Psoas muscle (tissue), 8 donors: Measurements from ENCODE around the gene COL15A1. TPM values are rescaled to one million over a fixed set of nuclear protein-coding genes. Genes with fewer than 3 reads are reported as not detected.

ENCODE experiments used
- ATAC-seq, 4 donors: fragments of 200-7000 bp; cut with Tn5 transposase; one replicate each; pipeline ENCODE4 v1.9.1; 2020; ENCODE audit warnings: moderate library complexity in 3 of 4, mild to moderate bottlenecking in 2 of 4
- DNase-seq, 2 donors: peaks; one replicate each; pipeline ENCODE4 v3.0.0-alpha.2; 2020
- H3K27ac ChIP-seq: fragments of 200-600 bp; one replicate; pipeline ENCODE4 v1.8.0; 2022
- H3K27me3 ChIP-seq, 3 donors: fragments of 200-600 bp in 1 of 3; one replicate each; pipeline versions ENCODE4 v1.6.1 to v1.8.0; 2013 to 2022; ENCODE audit warnings: low read length in 2 of 3, mild to moderate bottlenecking in 2 of 3, moderate library complexity in 1 of 3; ENCODE audit not compliant: insufficient read depth in 3 of 3
- H3K36me3 ChIP-seq, 2 donors: fragments of 200-600 bp in 1 of 2; one replicate each; pipeline versions ENCODE4 v1.6.1 to v1.8.0; 2013 to 2022; ENCODE audit warnings: low read depth in 1 of 2, mild to moderate bottlenecking in 1 of 2, moderate library complexity in 1 of 2; ENCODE audit not compliant: insufficient read depth in 1 of 2
- H3K4me1 ChIP-seq: fragments of 200-600 bp; one replicate; pipeline ENCODE4 v1.8.0; 2022
- H3K4me3 ChIP-seq: fragments of 200-600 bp; one replicate; pipeline ENCODE4 v1.8.0; 2022; ENCODE audit warnings: mild to moderate bottlenecking
- H3K9me3 ChIP-seq: fragments of 200-600 bp; one replicate; pipeline ENCODE4 v1.8.0; 2022
- CTCF ChIP-seq: fragments of 200-600 bp; IDR thresholded peaks from one replicate; pipeline ENCODE4 v1.8.0; 2022; ENCODE audit warnings: antibody characterized with exemption
- WGBS, 3 donors: extraction: QIAGEN DNeasy Blood & Tissue Kit; methylation state at CpG; one replicate each; pipeline versions ENCODE4 v1.1.6 to v1.1.7; 2013; 5-methylcytosine and 5-hydroxymethylcytosine counted together
- intact Hi-C, 2 donors: fragments of 100-400 bp; cut with DNase I; formaldehyde crosslinking; loops; one replicate each; pipeline versions ENCODE4 v1.11.0 to v1.14.2; 2022
- polyA plus RNA-seq, 3 donors: library from polyadenylated mRNA; stranded (reverse); fragments of 200-250 nt; gene quantifications; one replicate each; pipeline ENCODE4 v1.2.3, GENCODE V29; 2013
- total RNA-seq, 4 donors: library from RNA; stranded (reverse); fragmentation: NEBNext Ultra II Directional in 2 of 4; extraction: Animal tissue kit (Norgen Biotek cat#: 25700) in 2 of 4; gene quantifications; one replicate each; pipeline versions ENCODE4 v1.2.1 to v1.2.4, GENCODE V29; 2021 to 2023
- donor health status: healthy with polysubstance abuse.
- donor health status: DM: no; HTN: no; CAD: no; lungs with moderate emphysema.
- donor health status: Bipolar disorder and iron deficiency.
- donor health status: healthy.
- donor health status: DM: yes; HTN: yes; CAD: no.
- donor health status: DM: no; HTN: no; CAD: no.
- donor health status: DM: no; HTN: no; CAD: no.
- donor health status: DM: yes; HTN: yes; CAD: no.

The COL15A1 gene
- total and polyA plus RNA-seq, 7 donors: 2.9 to 34.7 (median 7.5) TPM

- no peak for TF ChIP-seq CTCF
- intact Hi-C loops: no loop called here
- no peak for DNase-seq
- no peaks in the 10 kb centered on the region for H3K9me3 ChIP-seq
- H3K4me3 ChIP-seq: no peak overlapping the region
- ATAC-seq: no peak
- WGBS, 3 donors: 59 to 78% (median 60%) methylated on average over 7 of the region's 7 CpGs
- no peaks in the 10 kb centered on the region for H3K4me1 ChIP-seq
- H3K27ac ChIP-seq: no peak overlapping the region
- H3K27me3 ChIP-seq: peaks cover 0 to 2% (median 0%) of the 10 kb centered on the region in 3 donors
- H3K36me3 ChIP-seq: peaks cover 0 to 5% of the 10 kb centered on the region in 2 donors
These were observed 94.2 kb downstream of the COL15A1 start for GRCh38 chr9:99037769-99038483.

- Histone ChIP-seq H3K9me3 (no peaks in the 10 kb centered on the region), H3K36me3 (peaks cover 0 to 5% of the 10 kb centered on the region in 2 donors), H3K4me3 (no peak overlapping the region), H3K27me3 (peaks cover 0 to 2% (median 0%) of the 10 kb centered on the region in 3 donors), H3K4me1 (no peaks in the 10 kb centered on the region), H3K27ac (no peak overlapping the region)
- no peak for TF ChIP-seq CTCF
- DNase-seq: no peak
- intact Hi-C loops: no loop called here
- ATAC-seq: no peak
- WGBS, 3 donors: 44 to 68% (median 51%) methylated on average over 7 of the region's 7 CpGs
These were observed 94.7 kb downstream of the COL15A1 start for GRCh38 chr9:99038484-99038820.

- H3K9me3 ChIP-seq: peaks cover 3% of the 10 kb centered on the region
- peaks cover 1 to 5% of the 10 kb centered on the region in 2 donors for H3K36me3 ChIP-seq
- intact Hi-C loops: no loop called here
- DNase-seq (no peak), ATAC-seq (no peak)
- 60 to 76% (median 75%) methylated on average over 2 of the region's 2 CpGs for WGBS, 3 donors
- no peak for TF ChIP-seq CTCF
- H3K27me3 ChIP-seq: peaks cover 0 to 2% (median 0%) of the 10 kb centered on the region in 3 donors
- H3K4me3 ChIP-seq: no peak overlapping the region
- H3K4me1 ChIP-seq: no peaks in the 10 kb centered on the region
- no peak overlapping the region for H3K27ac ChIP-seq
These were observed 95.9 kb downstream of the COL15A1 start for GRCh38 chr9:99039505-99040182.

- DNase-seq: no peak
- WGBS, 3 donors: 78 to 84% (median 79%) methylated on average over 10 of the region's 10 CpGs
- peaks cover 2 to 4% of the 10 kb centered on the region in 2 donors for H3K36me3 ChIP-seq
- intact Hi-C loops: no loop called here
- no peak overlapping the region for H3K27ac ChIP-seq
- no peak for TF ChIP-seq CTCF
- peaks cover 3% of the 10 kb centered on the region for H3K9me3 ChIP-seq
- no peaks in the 10 kb centered on the region for H3K4me1 ChIP-seq
- H3K4me3 ChIP-seq: no peak overlapping the region
- peaks cover 0 to 4% (median 0%) of the 10 kb centered on the region in 3 donors for H3K27me3 ChIP-seq
- ATAC-seq: no peak
These were observed 96.7 kb downstream of the COL15A1 start for GRCh38 chr9:99040251-99040900.
